NCI-H2227 treated with DMSO at 0.1 percent for 48 hours (cell line): Measurements from ENCODE around the gene DRC3.
A peak's percentile ranks its signal among the peaks of the same experiment; 100 is the strongest.
"Not testable (repeated sequence)": the region's sequence is repeated elsewhere in the genome, so short reads cannot be mapped to it uniquely, and the experiment has no call there.

Experiments
- DNase-seq: peaks from one replicate; lab custom pipeline; 2025; lab: John Stamatoyannopoulos, UW

Gene DRC3, protein sequence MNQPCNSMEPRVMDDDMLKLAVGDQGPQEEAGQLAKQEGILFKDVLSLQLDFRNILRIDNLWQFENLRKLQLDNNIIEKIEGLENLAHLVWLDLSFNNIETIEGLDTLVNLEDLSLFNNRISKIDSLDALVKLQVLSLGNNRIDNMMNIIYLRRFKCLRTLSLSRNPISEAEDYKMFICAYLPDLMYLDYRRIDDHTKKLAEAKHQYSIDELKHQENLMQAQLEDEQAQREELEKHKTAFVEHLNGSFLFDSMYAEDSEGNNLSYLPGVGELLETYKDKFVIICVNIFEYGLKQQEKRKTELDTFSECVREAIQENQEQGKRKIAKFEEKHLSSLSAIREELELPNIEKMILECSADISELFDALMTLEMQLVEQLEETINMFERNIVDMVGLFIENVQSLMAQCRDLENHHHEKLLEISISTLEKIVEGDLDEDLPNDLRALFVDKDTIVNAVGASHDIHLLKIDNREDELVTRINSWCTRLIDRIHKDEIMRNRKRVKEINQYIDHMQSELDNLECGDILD

DNA sequence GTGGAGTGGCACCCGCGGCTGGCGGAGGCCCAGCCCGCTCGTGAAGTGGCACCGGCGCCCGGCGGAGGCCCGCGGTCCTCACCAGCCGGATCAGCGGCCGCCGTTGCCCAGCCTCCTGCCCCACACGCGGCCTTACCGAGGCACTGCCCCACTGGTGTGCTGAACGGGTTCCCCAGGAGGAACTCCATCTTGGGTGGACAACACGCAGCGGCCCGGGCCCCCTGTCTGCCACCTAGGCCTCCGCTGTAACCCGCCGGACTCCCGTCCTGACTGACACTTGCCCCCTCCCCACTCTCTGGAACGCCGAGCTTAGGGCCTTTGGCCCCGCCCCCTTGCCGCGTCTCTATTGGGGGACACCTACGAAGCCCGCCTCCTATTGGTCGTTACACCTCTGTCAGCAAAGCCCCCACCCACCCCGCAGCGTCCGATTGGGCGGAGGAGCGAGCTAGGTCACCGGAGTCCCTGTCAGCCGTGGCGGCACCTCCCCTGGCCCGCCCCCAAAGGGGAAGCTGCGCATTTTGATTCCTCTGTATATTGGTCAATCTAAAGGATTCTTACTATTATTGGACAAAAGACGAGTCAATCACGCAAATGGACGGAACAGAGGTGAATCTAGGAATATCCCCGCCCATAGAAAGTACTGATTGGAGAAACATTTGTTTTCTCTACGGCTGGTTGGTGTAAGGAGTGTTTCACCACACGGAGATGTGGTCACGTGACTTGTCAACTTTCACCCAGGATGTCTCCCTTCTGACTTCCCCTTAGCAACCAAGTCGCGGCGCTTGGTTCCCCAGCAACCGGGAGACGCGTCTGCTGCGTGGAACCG is at the start of gene DRC3, which contains the start of gene TOM1L2:
DRC3 (plus strand) TSS at position 737 of the 826 bp plus-strand sequence. CDS start 4,737 bp downstream, outside the sequence.
TOM1L2 (minus strand) TSS at position 275 of the 826 bp plus-strand sequence; CDS start at position 188, 87 bp downstream.
- DNase-seq = peak; percentile 100

DNA sequence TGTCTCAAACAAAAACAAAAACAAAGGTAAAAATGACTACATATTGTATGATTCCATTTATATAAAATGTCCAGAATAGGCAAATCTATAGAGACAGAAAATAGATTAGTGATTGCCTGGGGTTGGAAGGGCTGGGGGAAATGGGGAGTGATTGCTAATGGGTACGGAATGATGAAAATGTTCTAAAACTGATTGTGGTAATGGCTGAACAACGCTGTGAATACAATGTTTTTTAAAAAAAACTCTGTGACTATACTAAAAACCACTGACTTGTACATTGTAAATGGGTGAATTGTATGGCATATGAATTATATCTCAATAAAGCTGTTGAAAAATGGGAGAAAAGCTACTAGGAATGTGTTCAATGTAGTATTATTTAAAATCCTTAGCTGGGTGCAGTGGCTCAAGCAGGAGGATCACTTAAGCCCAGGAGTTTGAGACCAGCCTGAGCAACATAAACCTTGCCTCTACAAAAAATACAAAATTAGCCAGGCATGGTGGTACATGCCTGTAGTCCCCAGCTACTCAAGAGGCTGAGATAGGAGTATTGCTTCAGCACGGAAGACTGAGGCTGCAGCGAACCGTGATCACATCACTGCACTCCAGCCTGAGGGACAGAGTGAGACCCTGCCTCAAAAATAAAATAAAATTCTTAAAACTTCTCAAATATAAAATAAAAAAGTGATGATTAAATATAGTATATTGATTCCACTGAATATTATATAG is 48.4 kb upstream of the DRC3 start:
- DNase-seq = no peak

DNA sequence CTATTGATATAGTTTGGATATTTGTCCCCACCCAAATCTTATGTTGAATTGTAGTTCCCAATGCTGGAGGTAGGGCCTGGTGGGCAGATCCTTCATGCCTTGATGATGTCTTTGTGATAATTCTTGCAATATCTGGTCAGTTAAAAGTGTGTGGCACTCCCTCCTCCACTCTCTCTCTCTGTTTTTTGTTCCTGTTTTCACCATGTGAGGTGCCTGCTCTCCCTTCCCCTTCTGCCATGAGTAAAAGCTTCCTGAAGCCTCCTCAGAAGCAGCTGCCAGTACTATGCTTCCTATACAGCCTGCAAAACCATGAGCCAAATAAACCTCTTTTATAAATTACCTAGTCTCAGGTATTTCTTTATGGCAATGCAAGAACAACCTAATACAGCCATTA is 47.8 kb upstream of the DRC3 start:
- DNase-seq = no peak

DNA sequence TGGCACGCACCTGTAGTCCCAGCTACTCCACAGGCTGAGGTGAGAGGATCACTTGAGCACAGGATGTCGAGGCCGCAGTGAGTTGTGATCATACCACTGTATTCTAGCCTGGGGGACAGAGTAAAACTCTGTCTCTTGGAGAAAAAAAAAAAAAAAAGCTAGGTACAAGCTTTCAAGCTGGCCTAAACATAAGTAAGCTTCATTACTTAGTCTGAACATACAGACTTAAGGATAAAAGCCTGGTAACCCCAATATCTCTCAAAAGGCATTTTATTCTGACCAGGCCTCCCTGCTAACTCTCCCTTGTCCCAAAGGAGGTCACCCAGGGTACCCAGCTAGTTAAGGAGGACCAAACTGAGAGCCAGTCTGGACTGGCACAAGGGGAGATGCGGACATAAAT is 46.6 kb upstream of the DRC3 start:
- DNase-seq = no peak

DNA sequence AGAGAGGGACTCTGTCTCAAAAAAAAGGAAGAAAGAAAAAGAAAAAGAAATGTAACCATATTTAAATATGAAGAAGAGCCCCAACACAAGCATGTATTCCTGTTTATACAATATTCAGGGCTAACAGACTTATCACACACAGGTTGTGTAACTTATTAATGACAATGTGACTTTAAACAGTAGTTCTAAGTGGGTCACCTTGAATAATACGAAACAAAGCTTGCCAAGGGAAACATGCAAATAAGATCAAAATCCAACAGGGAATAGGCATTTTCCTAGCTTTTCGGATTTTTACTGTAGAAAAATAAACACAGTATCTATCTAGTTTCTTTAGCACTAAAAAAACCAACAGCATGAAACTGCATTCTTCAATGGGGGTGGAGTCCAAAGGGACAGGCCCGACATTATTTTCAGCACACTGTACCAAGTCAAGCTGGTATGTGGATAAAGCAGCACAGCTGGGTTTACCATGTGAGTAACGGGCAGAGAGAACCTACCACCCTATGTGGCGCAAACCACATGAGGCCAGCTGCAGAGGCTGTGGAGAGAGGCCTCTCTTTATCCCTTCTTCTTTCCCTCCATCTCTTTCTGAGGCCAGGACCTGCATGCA is 45.7 kb upstream of the DRC3 start:
- DNase-seq = no peak

DNA sequence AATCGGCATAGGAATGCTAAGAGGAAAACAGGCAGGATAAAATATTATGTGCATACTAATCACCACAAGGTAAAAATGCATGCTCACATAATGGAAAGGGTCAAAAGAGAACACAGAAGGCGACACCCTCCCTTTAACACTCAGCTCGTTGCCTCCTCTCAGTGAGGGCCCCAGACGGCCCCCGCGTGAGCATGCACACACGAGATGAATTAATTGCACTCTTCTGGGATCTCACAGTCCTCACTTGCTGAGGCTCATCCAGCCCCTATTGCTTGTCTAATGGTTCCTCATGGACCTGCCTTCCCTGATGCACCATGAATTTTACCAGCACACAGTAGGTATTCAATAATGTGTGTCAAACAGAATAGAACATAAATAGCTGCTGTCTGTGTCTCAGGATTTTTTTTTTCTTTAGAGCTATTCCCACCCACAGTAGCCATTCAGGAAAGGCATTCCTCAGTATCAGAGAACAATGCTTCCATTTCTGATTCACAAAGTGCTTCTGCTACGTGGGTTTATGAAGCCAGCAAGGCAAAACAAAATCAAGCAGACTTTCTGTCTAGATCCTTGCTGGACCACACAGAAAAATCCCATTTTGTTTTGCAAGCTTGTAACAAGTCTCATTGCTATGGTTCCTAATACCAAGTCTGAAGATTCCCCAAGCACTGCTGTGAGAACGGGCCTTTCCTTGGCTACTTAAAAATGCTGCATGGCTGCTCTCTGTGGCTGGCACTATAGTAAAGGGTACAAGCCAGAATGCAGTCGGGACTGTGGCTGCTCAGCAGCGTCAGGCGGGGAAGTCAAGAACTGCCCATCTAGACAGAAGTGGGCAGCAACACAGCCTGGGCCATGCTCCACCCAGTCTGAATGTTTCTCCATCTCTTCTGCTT is 44.0 kb upstream of the DRC3 start:
- DNase-seq = peak; percentile 15

DNA sequence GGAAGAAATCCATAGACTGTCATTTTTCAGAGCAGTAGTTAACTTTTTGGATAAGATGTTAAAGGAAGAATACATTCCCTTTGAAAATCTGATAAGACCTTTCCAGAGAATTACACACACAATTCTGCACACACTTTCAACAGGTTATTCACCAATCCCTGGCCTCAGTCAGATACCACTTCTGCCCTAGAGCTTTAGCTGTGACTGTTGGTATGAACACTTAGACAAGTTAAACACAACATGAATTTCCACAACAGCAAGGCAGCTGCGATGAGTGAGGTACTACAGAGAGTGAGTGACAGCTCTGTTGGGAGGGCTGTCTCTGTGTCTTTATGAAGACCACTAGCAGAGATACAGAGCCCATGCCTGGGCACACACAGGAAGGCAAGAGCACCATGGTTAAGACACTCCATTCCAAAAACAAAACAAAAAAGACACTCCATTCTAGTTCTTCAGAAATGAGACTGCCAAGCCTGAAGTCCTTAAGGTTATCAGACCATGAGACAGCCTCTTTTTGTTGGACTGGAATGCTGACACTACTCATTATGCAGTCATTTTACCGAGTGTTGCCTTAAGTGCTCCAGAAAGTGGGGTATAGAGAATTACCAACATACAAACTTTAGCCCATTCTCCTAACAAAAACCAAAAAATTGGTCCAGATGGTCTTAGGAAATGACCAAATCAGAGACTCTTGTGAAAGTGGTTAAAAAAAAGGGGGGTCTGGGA is 42.8 kb upstream of the DRC3 start:
- DNase-seq = no peak

DNA sequence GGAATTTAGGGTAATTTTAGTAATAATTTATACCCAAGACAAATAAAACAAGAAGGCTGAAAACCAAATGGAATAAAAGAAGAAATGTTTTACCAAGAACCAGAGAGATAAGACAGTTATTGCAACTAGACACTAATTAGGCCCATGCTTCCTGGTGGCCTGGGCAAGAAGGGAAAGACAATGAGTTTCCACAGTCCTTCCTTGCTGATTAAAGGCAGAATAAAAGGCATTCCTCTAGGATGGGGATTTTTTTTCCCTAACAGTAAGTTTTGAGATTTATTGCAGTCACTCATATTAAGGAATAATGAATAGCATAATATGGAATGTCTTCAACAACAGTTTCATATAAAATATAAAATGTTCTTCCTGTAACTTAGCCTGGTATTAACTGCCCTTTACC is 42.0 kb upstream of the DRC3 start:
- no peak for DNase-seq

DNA sequence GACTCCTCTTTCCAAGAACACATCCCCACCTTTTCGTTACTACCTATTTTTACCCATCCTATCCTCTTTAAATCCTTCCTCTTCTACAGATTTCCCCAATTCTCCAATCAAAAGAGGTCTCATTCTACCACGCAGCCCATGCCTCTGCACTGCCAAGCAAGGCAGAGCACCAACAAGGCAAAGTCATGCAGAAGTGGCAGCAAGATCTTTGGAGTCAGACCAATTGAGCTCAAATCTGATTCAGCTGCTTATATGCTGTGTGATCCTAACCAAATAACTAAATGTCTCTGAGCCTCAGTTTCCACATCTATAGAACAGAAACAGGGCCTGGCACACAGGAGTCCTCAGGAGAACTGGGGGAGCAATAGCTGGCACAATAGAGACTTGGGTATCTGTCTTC is 41.5 kb upstream of the DRC3 start:
- no peak for DNase-seq

DNA sequence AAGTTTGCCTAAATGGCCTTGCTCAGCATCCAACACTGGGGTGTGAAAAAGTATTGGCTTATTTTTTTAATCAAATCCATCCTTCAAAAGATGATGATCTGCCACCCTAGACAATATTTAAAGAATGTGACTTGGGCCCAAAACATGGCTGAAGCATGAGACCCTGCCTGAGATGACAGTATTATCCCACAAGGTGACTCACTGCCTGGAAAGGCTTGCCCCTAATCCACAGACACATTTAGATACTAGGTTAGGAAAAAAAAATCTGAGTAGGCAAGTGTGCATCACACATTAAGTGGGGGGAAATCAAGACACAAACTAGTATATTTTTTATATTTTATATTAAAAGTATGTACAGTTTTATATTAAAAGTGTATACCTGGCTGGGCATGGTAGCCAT is 38.9 kb upstream of the DRC3 start:
- no peak for DNase-seq

DNA sequence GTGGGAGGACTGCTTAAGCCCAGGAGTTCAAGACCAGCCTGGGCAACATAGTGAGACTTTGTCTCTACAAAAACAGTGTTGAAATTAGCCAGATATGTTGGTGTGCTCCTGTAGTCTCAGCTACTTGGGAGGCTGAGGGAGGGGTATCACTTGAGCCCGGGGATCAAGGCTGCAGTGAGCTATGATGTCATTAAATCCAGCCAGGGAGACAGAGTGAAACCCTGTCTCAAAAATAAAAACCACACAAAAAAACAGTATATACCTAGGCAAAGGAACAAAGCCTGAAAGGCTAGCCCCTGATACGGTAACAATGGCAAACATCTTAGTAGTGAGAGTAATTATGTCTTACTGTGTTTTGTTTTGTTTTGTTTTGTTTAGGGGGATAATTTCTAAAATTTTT is 38.4 kb upstream of the DRC3 start:
- DNase-seq = no peak

DNA sequence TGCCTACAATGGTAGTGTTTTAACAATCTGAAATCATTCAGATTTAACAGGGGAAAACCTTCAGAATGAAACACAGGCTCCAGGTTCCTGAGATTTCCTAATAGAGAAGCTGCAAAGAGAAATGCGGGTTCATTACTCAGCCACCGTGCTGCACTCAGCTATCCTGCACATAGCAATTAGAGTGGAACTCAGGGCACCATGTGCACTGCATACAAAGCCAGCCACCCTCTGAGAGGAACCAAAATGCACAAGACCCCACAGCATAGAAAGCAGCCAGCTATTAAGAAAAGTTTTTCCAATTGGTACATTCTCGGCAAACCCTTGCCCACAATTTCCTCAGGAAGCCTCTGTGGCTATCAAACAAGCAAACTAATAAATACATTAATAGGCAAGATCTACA is 37.9 kb upstream of the DRC3 start:
- DNase-seq = peak; percentile 73

DNA sequence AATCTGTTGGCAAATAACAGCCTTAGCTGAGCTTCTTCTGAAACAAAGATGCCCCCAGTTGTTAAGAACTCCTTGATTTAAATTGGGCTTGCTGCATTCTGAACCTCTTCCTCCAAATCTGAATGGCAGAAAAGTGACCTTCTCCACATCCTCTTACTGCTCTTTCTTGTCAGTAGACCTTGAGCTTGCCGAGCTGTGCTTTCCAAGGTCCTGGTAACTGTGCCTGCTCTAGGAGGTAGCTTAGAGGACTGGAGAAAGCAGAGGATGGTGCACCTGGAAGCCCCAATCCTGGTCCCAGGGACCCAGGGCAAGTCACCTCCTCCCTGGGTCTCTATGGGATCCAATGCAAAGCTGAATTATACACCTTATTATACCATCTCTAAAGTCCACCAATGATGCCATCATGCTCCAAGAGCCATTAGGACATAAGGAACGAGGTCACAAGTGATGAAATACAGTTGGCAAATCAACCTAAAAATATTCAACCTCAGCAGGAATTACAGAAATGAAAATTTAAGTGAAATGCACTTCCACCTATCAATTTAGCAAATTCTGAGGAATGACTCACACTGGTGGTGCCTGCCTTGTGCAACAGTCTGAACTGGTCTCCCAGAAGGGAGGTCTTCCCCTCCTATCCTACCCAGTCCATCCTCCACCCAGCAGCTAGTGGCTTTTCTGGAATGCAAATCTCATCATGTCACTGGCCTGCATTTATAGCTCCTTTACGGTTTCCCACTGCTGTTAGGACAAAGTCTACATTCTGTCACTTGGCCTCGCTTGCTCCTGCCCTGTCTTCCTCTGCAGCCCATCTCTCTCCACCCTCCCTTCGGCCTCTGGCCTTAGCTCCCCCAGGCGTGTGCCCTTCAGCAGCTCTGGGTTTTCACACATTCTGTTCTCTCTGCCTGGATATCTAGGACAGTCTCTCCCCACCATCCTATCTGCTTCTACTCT is 37.1 kb upstream of the DRC3 start:
- DNase-seq = peak; percentile 10

DNA sequence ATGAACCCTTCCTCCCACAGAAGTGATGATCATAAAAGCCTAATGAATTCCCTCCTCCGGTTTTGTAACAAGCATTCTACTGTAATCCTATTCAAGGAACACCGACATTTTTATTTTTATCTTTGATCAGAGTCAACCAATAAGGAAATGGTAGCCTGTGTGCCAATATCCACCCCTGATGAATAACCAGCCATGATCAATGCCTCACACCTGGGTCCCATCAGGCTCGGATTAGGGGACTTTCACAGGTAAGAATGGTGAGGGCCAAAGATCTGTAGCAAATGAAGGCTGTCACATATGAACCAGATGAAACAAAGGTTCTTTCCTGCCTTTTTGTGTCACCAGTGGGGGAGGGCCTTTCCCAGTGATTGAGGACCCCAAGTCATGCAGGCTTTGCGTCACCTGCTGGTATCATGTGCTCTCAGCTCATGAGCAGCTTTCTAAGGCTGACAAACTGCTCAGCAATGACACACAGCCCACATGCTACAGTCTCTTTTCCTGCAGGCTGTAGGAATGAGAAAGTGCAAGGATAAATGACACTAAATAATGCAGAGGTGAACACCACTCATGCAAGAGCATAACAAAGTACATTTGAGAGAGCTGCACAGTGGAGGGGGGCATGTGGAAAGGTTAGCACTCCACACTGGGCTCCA is 35.3 kb upstream of the DRC3 start:
- peak; percentile 43 for DNase-seq

DNA sequence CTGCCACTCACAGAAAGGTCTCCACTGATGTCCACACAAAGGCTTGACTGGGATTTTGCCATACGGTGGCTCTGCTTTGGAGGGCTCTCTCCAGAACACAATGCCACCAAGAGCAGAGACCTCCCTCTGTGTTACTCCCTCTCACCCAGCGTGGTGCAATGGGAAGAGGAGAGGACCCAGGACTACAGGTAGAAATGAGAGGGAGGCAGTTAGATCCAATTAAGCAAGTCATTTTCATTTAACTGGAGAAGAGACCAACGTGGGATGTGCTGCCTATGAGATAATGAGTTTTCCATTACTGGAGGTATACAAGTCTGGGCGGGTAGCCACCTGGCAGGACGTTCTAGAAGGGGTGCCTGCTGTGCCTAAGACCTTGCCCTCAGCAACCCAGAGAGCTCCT is 34.7 kb upstream of the DRC3 start:
- no peak for DNase-seq

DNA sequence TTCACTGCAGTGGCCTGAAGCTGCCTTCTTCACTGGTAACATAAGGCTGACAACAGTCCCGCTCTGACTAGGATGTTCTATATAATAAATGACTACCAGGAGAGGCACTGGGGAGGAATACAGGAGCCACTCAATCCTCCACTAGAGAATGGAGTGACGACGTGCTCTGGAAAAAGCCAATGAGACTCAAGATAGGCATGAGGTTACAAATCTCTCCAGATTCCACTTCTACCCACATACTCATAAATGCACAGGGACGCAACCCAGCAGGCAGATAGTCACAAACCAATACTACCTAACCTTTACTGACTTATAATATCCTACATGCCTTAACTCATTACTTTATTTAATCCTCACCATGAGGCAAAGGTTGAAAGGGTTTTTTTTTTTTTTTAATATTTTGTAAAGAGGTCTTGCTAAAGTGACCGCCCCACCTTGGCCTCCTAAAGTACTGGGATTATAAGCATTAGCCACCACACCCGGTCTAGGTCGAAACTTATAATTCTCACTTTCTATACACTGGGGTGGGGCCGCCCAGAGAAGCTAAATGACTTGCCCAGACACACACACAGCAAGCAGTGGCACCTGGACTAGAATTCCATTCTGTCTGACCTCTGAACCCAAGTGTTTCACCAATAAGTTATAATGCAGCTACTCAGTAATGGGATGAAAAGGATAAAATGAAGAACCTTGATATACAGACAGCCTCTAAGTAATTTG is 34.1 kb upstream of the DRC3 start:
- no peak for DNase-seq

DNA sequence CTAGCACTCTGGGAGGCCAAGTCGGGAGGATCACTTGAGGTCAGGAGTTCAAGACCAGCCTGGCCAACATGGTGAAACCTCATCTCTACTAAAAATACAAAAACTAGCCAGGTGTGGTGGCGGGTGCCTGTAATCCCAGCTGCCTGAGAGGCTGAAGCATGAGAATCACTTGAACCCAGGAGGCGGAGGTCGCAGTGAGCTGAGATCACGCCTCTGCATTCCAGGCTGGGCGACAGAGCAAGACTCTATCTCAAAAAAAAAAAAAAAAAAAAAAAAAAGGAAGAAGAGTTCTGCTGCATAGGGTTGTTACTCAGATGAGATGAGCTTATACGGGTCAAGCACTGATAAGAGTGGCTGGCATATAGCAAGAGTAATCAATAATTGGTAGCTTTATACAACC is 32.7 kb upstream of the DRC3 start:
- not testable (repeated sequence) for DNase-seq

DNA sequence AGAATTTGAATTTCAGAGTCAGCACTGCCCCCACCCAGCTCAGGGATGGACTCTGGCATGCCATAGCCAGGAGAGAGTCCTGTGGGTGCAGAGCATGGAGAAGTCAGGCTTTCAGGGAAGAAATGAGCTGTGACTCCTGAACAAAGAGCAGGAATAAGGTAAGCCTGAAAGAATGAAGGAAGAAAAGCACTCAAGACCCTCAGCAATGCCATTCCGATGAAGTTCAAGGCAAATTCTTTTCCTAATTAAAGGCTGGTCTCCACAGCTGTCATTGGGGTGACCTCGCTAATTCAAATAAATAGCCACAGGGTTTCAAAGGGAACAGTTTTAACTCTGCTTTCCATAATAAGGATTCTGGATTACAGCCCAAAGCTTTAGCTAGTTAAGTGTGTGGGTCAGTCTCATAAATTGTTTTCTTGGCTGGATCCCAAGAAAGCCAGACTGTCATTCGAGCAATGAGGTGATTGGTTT is 32.2 kb upstream of the DRC3 start:
- DNase-seq = peak; percentile 37
